Right lobe of liver (tissue), 6 donors: ENCODE data around the gene SERINC1. TPM values are rescaled to one million over a fixed set of nuclear protein-coding genes. Genes with fewer than 3 reads are reported as not detected.
A peak's percentile ranks its signal among the peaks of the same experiment; 100 is the strongest.
"Not testable (repeated sequence)": the region's sequence is repeated elsewhere in the genome, so short reads cannot be mapped to it uniquely, and the experiment has no call there.

Source experiments
- ATAC-seq, 4 donors: fragments of 200-7000 bp; cut with Tn5 transposase; one replicate each; pipeline ENCODE4 v1.9.1; 2020; ENCODE audit warnings: mild to moderate bottlenecking in 4 of 4, moderate library complexity in 4 of 4
- DNase-seq, 3 donors: peaks; one replicate each; pipeline ENCODE4 v3.0.0-alpha.2; 2020
- H3K27ac ChIP-seq, 3 donors: fragments of 200-600 bp; one replicate each; pipeline ENCODE4 v1.8.0; 2022
- H3K27me3 ChIP-seq, 2 donors: fragments of 200-600 bp; one replicate each; pipeline ENCODE4 v1.8.0; 2022
- H3K36me3 ChIP-seq, 4 donors: fragments of 200-600 bp; sonication (generic) in 1 of 4; one replicate each; pipeline versions ENCODE4 v1.5.1 to v1.8.0; 2017 to 2022; ENCODE audit warnings: control low read depth in 1 of 4
- H3K4me1 ChIP-seq, 4 donors: fragments of 200-600 bp; sonication (generic) in 1 of 4; one replicate each; pipeline versions ENCODE4 v1.5.1 to v1.8.0; 2017 to 2022; ENCODE audit warnings: control low read depth in 1 of 4
- H3K4me3 ChIP-seq, 3 donors: fragments of 200-600 bp; one replicate each; pipeline ENCODE4 v1.8.0; 2022
- H3K9me3 ChIP-seq, 4 donors: fragments of 200-600 bp; sonication (generic) in 1 of 4; one replicate each; pipeline versions ENCODE4 v1.5.1 to v1.8.0; 2017 to 2022; ENCODE audit warnings: control low read depth in 1 of 4
- POLR2A ChIP-seq: fragments of 450-650 bp; IDR thresholded peaks from one replicate; pipeline ENCODE4 v1.6.1; 2017; ENCODE audit warnings: antibody characterized with exemption, mild to moderate bottlenecking
- WGBS: methylation state at CpG from one replicate; pipeline ENCODE4 v1.1.6; 2018; ENCODE audit warnings: low coverage, low lambda C conversion rate; ENCODE audit not compliant: insufficient coverage; ENCODE audit errors: missing lambda C conversion rate; 5-methylcytosine and 5-hydroxymethylcytosine counted together
- intact Hi-C, 2 donors: fragments of 100-400 bp; cut with DNase I; formaldehyde crosslinking; loops; one replicate each; pipeline versions ENCODE4 v1.11.2 to v1.14.1; 2022
- long read RNA-seq: library from polyadenylated mRNA; unstranded; transcript quantifications from one replicate; pipeline ENCODE4 v2.0.0, GENCODE V29; 2019
- total RNA-seq, 6 experiments: library from RNA; depleted of rRNA in 2 of 6; stranded (reverse); fragments of >200 nt in 2 of 6; fragmentation: NEBNext Ultra II Directional in 3 of 6; extraction: Animal tissue kit (Norgen Biotek cat#: 25700) in 3 of 6; gene quantifications; one replicate each; pipeline versions ENCODE4 v1.1.0 to v1.2.4, GENCODE V29; 2016 to 2023
- TF ChIP-seq, protein P1 (sequence below), 4 donors: fragments of 200-600 bp in 3 of 4; fragments of 450-650 bp in 1 of 4; IDR thresholded peaks; one replicate each; pipeline versions ENCODE4 v1.5.1 to v1.8.0; 2016 to 2022; ENCODE audit warnings: antibody characterized with exemption in 4 of 4, mild to moderate bottlenecking in 2 of 4
- donor health status: DM: no; HTN: yes; CAD: no.
- donor health status: DM: no; HTN: no; CAD: no.
- donor health status: DM: no; HTN: no; CAD: no.
- donor health status: DM: no; HTN: yes; CAD: no.
- donor health status: DM: no; HTN: yes; CAD: no.

SERINC1 gene
- 100 to 1,000 TPM in 4 of 6 experiments, 10 to 100 TPM in 2; 83.6 to 114 (median 102) TPM for total RNA-seq
- long read RNA-seq, transcript SERINC1-201 (10 exons, 3,137 nt): major isoform, 10 of 13 reads
- long read RNA-seq, partial matches to known transcripts: 2 of 13 reads
- long read RNA-seq, other reads (novel, unspliced or antisense): 1 of 13 reads

DNA sequence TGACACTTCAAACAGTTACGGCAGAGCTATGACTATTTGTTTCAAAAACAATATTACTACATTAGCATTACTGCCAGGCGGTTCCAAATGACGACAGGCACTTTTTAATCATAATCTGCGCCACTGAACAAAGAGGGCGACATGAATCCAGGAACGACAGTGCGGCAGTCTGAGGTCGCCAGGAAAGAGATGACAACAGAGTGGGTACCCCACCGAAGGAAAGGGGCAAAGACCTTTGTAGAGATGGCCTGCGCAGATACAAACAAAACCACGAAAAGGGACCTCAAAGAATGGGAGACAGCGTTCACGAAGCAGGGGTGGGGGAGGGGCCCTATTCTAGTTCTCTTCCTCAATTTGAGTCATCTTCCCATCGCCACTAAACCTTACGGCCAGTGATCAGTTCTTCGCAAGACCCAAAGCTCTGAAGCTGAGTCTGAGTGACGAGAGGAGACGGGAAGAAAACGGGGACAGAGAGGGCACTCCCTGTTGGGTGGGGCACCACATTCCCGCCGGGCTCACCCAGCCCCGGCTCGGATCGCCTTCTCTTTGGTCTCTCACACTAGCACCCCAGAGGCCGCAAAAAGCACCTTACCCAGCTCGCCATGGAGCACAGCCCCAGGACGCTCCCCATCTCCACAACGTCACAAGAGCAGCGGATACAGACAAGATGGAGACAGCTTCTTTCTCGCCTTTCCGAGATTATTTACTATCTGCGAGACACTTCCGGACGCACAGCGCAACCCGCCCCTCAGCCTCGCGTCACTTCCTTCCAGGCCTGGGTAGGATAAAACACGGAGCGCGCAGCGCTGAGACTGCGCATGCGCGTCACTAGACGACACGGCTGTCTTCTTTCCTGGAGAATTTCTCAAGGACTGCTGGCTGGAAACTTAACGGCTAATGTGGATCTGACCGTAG is at the start of gene SERINC1:
Gene SERINC1 (minus strand): TSS at position 701 of the 915 bp plus-strand sequence. CDS start 70 bp downstream, at position 631.
- intact Hi-C loops: no loop called here
- Histone ChIP-seq H3K27ac (peak within 1 kb of the TSS; percentile 89 to 91 (median 90)), H3K9me3 (no peaks in the 10 kb centered on the region), H3K4me1 (peaks cover 0 to 15% (median 5%) of the 10 kb centered on the region in 4 donors), H3K36me3 (no peaks in the 10 kb centered on the region), H3K4me3 (peak within 1 kb of the TSS; percentile 77 to 89 (median 82)), H3K27me3 (no peaks in the 10 kb centered on the region)
- TF ChIP-seq, protein P1, sequence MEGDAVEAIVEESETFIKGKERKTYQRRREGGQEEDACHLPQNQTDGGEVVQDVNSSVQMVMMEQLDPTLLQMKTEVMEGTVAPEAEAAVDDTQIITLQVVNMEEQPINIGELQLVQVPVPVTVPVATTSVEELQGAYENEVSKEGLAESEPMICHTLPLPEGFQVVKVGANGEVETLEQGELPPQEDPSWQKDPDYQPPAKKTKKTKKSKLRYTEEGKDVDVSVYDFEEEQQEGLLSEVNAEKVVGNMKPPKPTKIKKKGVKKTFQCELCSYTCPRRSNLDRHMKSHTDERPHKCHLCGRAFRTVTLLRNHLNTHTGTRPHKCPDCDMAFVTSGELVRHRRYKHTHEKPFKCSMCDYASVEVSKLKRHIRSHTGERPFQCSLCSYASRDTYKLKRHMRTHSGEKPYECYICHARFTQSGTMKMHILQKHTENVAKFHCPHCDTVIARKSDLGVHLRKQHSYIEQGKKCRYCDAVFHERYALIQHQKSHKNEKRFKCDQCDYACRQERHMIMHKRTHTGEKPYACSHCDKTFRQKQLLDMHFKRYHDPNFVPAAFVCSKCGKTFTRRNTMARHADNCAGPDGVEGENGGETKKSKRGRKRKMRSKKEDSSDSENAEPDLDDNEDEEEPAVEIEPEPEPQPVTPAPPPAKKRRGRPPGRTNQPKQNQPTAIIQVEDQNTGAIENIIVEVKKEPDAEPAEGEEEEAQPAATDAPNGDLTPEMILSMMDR (IDR thresholded peaks at IDR 0.05): no peak
- peak; percentile 78 for TF ChIP-seq POLR2A
- DNase-seq (peak; percentile 94 to 96 (median 95)), ATAC-seq (peak; percentile 98 to 100 (median 98))
- under 1% methylated on average over 41 of the region's 49 CpGs for WGBS

DNA sequence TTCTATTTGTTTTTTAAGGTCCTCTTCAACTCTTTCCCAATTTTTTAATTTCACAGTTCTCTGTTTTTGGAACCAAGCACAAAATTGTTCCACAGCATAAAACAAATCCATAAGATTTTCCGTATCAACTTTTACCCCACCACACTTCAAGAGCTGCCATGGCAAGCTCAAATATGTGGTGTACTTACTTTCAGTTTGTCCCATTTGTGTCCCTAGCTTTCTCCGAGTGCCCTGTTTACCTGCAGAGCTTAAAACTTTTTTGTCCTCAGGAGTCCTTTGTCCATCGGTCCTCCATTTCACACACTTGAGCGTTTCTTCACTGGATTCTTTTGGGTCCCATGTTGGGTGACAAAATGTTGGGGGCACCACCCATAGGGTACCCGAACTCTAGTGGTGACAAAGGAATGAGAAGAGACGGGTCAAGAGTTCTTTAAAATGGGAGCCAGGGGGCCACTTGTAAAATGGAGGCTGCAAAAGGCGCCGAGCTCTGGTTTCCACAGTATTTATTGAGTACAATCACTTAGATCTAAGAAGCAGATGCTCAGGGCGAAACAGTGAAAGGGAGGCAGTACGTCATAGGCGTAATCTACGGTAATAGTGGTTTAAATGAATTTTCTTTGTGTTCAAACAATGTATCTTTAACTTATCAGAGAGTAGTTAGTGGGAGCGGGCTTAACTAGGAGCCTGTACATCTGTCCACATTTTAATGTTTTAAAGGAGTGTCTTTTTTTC is 39.8 kb upstream of the SERINC1 start:
- H3K4me3 ChIP-seq: no peak overlapping the region
- no peak for ATAC-seq
- intact Hi-C loops: no loop called here
- no peak overlapping the region for H3K27ac ChIP-seq
- H3K36me3 ChIP-seq: no peaks in the 10 kb centered on the region
- 86% methylated on average over 13 of the region's 13 CpGs for WGBS
- H3K4me1 ChIP-seq: no peaks in the 10 kb centered on the region
- H3K9me3 ChIP-seq: no peaks in the 10 kb centered on the region
- DNase-seq: no peak
- TF ChIP-seq, protein P1 (IDR thresholded peaks at IDR 0.05): no peak
- TF ChIP-seq POLR2A: no peak
- H3K27me3 ChIP-seq: no peaks in the 10 kb centered on the region

DNA sequence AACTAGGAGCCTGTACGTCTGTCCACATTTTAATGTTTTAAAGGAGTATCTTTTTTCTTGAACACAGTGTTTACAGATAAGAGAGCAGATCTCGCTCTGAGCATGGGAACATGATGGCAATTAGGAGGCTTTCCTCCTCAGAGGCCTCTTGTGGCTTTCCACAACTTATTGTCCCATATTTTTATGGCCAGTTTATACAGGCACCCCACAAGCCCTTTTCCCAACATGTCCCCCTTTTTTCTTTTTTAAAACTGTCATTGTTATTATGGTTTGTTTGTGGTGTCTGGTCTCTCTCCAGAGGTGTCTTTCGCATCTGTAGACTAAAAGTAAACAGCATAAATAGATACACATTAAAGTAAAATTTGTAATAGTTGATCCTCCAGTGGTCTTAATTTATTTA is 33.6 kb upstream of the SERINC1 start:
- H3K4me1 ChIP-seq, intact Hi-C loops, H3K27me3 ChIP-seq, H3K9me3 ChIP-seq, H3K36me3 ChIP-seq, ATAC-seq, H3K4me3 ChIP-seq, H3K27ac ChIP-seq, DNase-seq: not testable (repeated sequence)
- WGBS: 77% methylated on average over 3 of the region's 3 CpGs

DNA sequence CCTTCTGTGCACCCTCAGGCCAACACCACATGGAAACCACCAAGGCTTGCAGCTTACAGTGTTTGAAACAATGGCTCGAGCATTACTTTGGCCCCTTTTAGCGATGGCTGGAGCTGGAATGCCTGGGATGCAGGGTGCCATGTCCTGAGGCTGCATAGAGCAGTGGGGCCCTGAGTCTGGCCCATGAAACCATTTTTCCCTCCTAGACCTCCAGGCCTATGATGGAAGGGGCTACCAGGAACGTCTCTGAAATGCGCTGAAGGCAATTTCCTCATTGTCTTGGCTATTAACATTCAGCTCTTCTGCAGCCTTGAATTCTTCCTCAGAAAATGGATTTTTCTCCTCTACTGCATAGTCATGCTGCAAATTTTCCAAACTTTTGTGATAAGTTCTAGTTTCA is 29.9 kb upstream of the SERINC1 start:
- no peak for ATAC-seq
- peaks cover 0 to 4% (median 0%) of the 10 kb centered on the region in 4 donors for H3K9me3 ChIP-seq
- no peaks in the 10 kb centered on the region for H3K36me3 ChIP-seq
- intact Hi-C loops: no loop called here
- no peaks in the 10 kb centered on the region for H3K27me3 ChIP-seq
- WGBS: 80% methylated on average over 2 of the region's 4 CpGs
- TF ChIP-seq, protein P1 (IDR thresholded peaks at IDR 0.05): no peak
- no peak for TF ChIP-seq POLR2A
- no peak overlapping the region for H3K27ac ChIP-seq
- H3K4me1 ChIP-seq: no peaks in the 10 kb centered on the region
- no peak overlapping the region for H3K4me3 ChIP-seq
- DNase-seq: no peak
